HepG2 (cell line): ENCODE results near the gene FBXW8. TPM values are rescaled to one million over a fixed set of nuclear protein-coding genes. Genes with fewer than 3 reads are reported as not detected.

Source experiments
- AKAP8 ChIP-seq: sonication (generic); formaldehyde crosslinking; IDR thresholded peaks from 2 replicates; pipeline ENCODE4 v1.5.1; 2020; ENCODE audit warnings: mild to moderate bottlenecking, missing genetic modification reagents
- ATF7 ChIP-seq, 2 experiments: fragments of 450-650 bp in 1 of 2; sonication (generic) in 1 of 2; formaldehyde crosslinking in 1 of 2; IDR thresholded peaks; 2 replicates each; pipeline versions ENCODE4 v1.4.0 to v1.6.1; 2016 to 2020; ENCODE audit warnings: antibody characterized with exemption in 1 of 2, mild to moderate bottlenecking in 1 of 2, missing genetic modification reagents in 1 of 2
- FOXA1 ChIP-seq, 2 experiments: fragments of 450-650 bp in 1 of 2; sonication (generic) in 1 of 2; formaldehyde crosslinking in 1 of 2; IDR thresholded peaks; 2 replicates each; pipeline versions ENCODE4 v1.4.0 to v1.6.1; 2016 to 2020; ENCODE audit warnings: missing genetic modification reagents in 1 of 2
- GZF1 ChIP-seq: sonication (generic); formaldehyde crosslinking; IDR thresholded peaks from 2 replicates; pipeline ENCODE4 v1.5.1; 2020; ENCODE audit warnings: mild to moderate bottlenecking, missing genetic modification reagents
- KDM5B ChIP-seq: sonication (generic); formaldehyde crosslinking; IDR thresholded peaks from 2 replicates; pipeline ENCODE4 v1.4.0; 2020; ENCODE audit warnings: missing genetic modification reagents, mild to moderate bottlenecking, borderline replicate concordance
- SMAD9 ChIP-seq: sonication (generic); formaldehyde crosslinking; IDR thresholded peaks from 2 replicates; pipeline ENCODE4 v1.5.1; 2020; ENCODE audit warnings: mild to moderate bottlenecking, missing genetic modification reagents
- ZFP90 ChIP-seq: sonication (generic); formaldehyde crosslinking; IDR thresholded peaks from 2 replicates; pipeline ENCODE4 v1.8.0; 2022; ENCODE audit warnings: missing genetic modification reagents, mild to moderate bottlenecking, inconsistent platforms, borderline replicate concordance
- ZNF10 ChIP-seq: sonication (generic); formaldehyde crosslinking; IDR thresholded peaks from 2 replicates; pipeline ENCODE4 v1.4.0; 2020; ENCODE audit warnings: mild to moderate bottlenecking, low read depth, missing genetic modification reagents, borderline replicate concordance
- ZNF138 ChIP-seq: sonication (generic); formaldehyde crosslinking; IDR thresholded peaks from 2 replicates; pipeline ENCODE4 v1.5.0; 2020; ENCODE audit warnings: mild to moderate bottlenecking, low read depth, missing genetic modification reagents
- ZNF441 ChIP-seq: sonication (generic); formaldehyde crosslinking; IDR thresholded peaks from 2 replicates; pipeline ENCODE4 v1.7.0; 2021; ENCODE audit warnings: missing genetic modification reagents, borderline replicate concordance
- ZSCAN12 ChIP-seq: sonication (generic); formaldehyde crosslinking; IDR thresholded peaks from 2 replicates; pipeline ENCODE4 v1.9.0; 2021; ENCODE audit warnings: mild to moderate bottlenecking, missing genetic modification reagents
- polyA plus RNA-seq, 8 experiments: library from polyadenylated mRNA; depleted of rRNA in 3 of 8; stranded (reverse) in 7 of 8; unstranded in 1 of 8; fragments of >200 nt; fragmentation: Illumina TruSeq in 4 of 8; extraction: Trizol in 4 of 8; gene quantifications; 2 replicates each; pipeline versions ENCODE4 v1.2.1 to v1.2.3, GENCODE V29; 2011 to 2016; ENCODE audit warnings: low read depth in 4 of 8, missing spikeins in 1 of 8, mixed read lengths in 1 of 8; ENCODE audit not compliant: insufficient read depth in 1 of 8
- total RNA-seq, 5 experiments: library from RNA; depleted of rRNA; stranded (reverse); fragments of >200 nt; fragmentation: Illumina TruSeq; extraction: Trizol; gene quantifications; 2 replicates each; pipeline ENCODE4 v1.2.3, GENCODE V29; 2016; ENCODE audit warnings: low read depth in 1 of 5
- TF ChIP-seq, protein P1 (sequence below): sonication (generic); formaldehyde crosslinking; IDR thresholded peaks from 2 replicates; pipeline ENCODE4 v1.4.0; 2020; ENCODE audit warnings: missing genetic modification reagents
- TF ChIP-seq, protein P2 (sequence below): sonication (generic); formaldehyde crosslinking; IDR thresholded peaks from 2 replicates; pipeline ENCODE4 v1.9.0; 2022; ENCODE audit warnings: missing genetic modification reagents, mild to moderate bottlenecking, borderline replicate concordance
- TF ChIP-seq, protein P3 (sequence below): sonication (generic); formaldehyde crosslinking; IDR thresholded peaks from 2 replicates; pipeline ENCODE4 v1.9.0; 2022; ENCODE audit warnings: low read depth, missing genetic modification reagents
- TF ChIP-seq, protein P4 (sequence below): sonication (generic); formaldehyde crosslinking; IDR thresholded peaks from 2 replicates; pipeline ENCODE4 v1.4.0; 2020; ENCODE audit warnings: missing genetic modification reagents, borderline replicate concordance

The FBXW8 gene
- total and polyA plus RNA-seq, 2 of the 13 experiments (the other 11 are each of a cell fraction or from before 2014, with no cell fraction given): 5.1 to 5.9 TPM

DNA sequence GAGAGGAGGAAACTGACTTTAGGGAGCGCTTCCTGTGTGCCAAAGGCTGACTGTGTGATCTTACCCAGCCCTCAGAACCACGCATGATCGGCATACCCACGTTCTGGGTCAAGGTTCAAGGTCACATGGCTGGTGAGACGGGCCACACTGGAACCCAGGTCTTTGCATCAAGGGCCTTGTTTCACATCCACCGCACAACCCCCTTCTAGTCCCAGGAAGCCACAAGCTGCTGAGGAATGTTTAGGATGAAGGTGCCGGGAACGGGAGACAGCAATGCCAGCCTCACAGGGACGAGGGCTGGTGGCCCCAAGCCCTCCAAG, 137.8 kb downstream of the FBXW8 start (continued):
- TF ChIP-seq, protein P1, sequence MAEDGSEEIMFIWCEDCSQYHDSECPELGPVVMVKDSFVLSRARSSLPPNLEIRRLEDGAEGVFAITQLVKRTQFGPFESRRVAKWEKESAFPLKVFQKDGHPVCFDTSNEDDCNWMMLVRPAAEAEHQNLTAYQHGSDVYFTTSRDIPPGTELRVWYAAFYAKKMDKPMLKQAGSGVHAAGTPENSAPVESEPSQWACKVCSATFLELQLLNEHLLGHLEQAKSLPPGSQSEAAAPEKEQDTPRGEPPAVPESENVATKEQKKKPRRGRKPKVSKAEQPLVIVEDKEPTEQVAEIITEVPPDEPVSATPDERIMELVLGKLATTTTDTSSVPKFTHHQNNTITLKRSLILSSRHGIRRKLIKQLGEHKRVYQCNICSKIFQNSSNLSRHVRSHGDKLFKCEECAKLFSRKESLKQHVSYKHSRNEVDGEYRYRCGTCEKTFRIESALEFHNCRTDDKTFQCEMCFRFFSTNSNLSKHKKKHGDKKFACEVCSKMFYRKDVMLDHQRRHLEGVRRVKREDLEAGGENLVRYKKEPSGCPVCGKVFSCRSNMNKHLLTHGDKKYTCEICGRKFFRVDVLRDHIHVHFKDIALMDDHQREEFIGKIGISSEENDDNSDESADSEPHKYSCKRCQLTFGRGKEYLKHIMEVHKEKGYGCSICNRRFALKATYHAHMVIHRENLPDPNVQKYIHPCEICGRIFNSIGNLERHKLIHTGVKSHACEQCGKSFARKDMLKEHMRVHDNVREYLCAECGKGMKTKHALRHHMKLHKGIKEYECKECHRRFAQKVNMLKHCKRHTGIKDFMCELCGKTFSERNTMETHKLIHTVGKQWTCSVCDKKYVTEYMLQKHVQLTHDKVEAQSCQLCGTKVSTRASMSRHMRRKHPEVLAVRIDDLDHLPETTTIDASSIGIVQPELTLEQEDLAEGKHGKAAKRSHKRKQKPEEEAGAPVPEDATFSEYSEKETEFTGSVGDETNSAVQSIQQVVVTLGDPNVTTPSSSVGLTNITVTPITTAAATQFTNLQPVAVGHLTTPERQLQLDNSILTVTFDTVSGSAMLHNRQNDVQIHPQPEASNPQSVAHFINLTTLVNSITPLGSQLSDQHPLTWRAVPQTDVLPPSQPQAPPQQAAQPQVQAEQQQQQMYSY (CRISPR knock-in tag): no peak
- TF ChIP-seq FOXA1 (IDR thresholded peaks at IDR 0.05) (no peak), FOXA1 (CRISPR knock-in tag; IDR thresholded peaks at IDR 0.05) (no peak), ZNF138 (CRISPR knock-in tag) (no peak), ZSCAN12 (CRISPR knock-in tag) (no peak), ZNF441 (no peak), ATF7 (IDR thresholded peaks at IDR 0.05) (no peak), ATF7 (CRISPR knock-in tag; IDR thresholded peaks at IDR 0.05) (0 out of 2 replicates have a peak, but pooled peaks have one; percentile 2), SMAD9 (CRISPR knock-in tag) (no peak), KDM5B (CRISPR knock-in tag) (no peak), ZNF10 (no peak), ZFP90 (CRISPR knock-in tag) (no peak), AKAP8 (CRISPR knock-in tag) (peak; percentile 92; the same call in 1 of the 2 replicates), GZF1 (CRISPR knock-in tag) (no peak)
- TF ChIP-seq, protein P2, sequence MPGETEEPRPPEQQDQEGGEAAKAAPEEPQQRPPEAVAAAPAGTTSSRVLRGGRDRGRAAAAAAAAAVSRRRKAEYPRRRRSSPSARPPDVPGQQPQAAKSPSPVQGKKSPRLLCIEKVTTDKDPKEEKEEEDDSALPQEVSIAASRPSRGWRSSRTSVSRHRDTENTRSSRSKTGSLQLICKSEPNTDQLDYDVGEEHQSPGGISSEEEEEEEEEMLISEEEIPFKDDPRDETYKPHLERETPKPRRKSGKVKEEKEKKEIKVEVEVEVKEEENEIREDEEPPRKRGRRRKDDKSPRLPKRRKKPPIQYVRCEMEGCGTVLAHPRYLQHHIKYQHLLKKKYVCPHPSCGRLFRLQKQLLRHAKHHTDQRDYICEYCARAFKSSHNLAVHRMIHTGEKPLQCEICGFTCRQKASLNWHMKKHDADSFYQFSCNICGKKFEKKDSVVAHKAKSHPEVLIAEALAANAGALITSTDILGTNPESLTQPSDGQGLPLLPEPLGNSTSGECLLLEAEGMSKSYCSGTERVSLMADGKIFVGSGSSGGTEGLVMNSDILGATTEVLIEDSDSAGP (CRISPR knock-in tag): peak; percentile 30; the same call in 1 of the 2 replicates
- TF ChIP-seq, protein P3, sequence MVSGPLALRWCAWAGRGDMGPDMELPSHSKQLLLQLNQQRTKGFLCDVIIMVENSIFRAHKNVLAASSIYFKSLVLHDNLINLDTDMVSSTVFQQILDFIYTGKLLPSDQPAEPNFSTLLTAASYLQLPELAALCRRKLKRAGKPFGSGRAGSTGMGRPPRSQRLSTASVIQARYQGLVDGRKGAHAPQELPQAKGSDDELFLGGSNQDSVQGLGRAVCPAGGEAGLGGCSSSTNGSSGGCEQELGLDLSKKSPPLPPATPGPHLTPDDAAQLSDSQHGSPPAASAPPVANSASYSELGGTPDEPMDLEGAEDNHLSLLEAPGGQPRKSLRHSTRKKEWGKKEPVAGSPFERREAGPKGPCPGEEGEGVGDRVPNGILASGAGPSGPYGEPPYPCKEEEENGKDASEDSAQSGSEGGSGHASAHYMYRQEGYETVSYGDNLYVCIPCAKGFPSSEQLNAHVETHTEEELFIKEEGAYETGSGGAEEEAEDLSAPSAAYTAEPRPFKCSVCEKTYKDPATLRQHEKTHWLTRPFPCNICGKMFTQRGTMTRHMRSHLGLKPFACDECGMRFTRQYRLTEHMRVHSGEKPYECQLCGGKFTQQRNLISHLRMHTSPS (CRISPR knock-in tag): no peak
- TF ChIP-seq, protein P4, sequence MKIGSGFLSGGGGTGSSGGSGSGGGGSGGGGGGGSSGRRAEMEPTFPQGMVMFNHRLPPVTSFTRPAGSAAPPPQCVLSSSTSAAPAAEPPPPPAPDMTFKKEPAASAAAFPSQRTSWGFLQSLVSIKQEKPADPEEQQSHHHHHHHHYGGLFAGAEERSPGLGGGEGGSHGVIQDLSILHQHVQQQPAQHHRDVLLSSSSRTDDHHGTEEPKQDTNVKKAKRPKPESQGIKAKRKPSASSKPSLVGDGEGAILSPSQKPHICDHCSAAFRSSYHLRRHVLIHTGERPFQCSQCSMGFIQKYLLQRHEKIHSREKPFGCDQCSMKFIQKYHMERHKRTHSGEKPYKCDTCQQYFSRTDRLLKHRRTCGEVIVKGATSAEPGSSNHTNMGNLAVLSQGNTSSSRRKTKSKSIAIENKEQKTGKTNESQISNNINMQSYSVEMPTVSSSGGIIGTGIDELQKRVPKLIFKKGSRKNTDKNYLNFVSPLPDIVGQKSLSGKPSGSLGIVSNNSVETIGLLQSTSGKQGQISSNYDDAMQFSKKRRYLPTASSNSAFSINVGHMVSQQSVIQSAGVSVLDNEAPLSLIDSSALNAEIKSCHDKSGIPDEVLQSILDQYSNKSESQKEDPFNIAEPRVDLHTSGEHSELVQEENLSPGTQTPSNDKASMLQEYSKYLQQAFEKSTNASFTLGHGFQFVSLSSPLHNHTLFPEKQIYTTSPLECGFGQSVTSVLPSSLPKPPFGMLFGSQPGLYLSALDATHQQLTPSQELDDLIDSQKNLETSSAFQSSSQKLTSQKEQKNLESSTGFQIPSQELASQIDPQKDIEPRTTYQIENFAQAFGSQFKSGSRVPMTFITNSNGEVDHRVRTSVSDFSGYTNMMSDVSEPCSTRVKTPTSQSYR (CRISPR knock-in tag): no peak
- TF ChIP-seq, all 625 proteins: peak for 21
